GM18870 (cell line): ENCODE measurements around the gene WNT5A.
A peak's percentile ranks its signal among the peaks of the same experiment; 100 is the strongest.
"Not testable (repeated sequence)": the region's sequence is repeated elsewhere in the genome, so short reads cannot be mapped to it uniquely, and the experiment has no call there.

Source experiments
- ATAC-seq: cut with Tn5 transposase; IDR thresholded peaks from one replicate; pipeline ENCODE4 v1.9.1; 2021; ENCODE audit warnings: moderate library complexity; ENCODE audit not compliant: unreplicated experiment

WNT5A gene

DNA sequence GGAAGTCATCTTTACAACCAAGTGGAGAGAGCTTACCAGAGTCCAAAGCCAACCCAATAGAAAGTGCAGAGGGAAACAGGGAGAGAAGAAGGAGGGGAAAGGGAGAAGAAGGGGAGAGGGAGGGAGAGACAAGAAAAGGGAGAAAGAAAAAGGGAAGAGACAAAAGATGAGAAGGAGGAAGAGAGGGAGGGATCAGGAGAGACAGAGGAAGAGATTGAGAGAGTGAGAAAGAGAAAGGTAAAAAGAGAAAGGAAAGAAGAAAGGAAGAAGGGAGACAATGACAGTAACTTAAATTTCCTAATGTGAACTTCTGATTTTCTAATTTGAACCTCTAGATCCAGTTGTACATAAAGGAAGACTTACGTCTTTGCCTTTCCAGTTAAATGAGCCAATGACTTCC is 20.7 kb upstream of the WNT5A start:
- no peak for ATAC-seq

DNA sequence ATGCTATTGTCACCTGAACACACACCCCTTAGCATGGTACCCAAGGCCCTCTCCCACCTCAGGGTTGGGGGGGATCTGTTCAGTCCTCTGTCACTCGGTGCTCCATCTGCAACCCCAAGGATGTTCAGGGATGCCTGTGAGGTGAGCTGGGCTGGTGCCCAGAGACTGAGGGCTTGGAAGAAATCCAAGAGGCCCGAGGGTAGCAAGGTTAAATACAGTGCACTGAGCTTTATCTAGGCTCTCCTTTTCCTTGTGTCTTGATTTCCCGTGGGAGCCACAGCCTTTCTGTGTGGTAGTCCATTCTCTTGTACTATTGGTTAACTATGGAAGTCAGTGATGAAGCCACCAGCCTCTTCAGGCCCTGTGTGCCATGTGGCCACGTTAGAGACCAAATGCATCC is 18.7 kb upstream of the WNT5A start:
- ATAC-seq: no peak

- not testable (repeated sequence) for ATAC-seq
These were observed 18.0 kb upstream of the WNT5A start for GRCh38 chr3:55505102-55505501.

- ATAC-seq: no peak
These were observed 14.8 kb upstream of the WNT5A start for GRCh38 chr3:55501905-55502304.

DNA sequence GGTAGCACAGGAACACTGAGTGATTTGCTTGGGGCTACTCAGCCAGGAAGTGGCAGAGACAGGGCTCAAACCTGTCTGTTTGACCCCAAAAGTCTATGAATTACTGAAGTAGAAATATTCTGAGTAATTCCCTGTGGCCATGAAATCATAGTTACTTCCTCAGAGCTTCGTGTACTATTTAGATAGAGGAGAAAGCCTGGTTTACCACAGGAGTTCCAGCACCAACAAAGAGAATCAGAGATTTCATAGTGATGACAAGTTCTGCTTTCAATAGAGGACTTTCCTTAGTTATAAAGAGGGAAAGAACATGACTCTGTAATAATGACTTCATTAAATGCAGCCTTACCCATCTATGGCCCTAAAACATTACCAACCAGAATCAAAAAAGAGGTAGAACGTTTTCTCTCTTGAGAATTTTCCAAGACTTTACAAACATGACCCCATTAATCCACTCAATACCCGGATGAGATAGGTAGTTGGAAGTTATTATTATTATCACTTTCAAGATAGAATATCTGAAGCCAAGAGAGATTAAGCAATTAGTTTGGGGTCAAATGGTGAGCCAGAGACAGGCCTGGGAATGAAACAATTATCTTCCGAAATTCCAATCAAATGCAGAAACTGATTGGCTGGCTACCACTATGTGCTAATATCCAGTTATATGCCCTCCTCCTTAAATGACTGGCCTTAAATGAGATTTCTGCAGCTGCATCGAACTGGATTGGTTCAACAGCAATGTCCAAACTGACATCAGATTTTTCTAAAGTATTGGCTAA is 13.6 kb upstream of the WNT5A start:
- no peak for ATAC-seq

GRCh38 chr3:55498520-55498919 is 11.4 kb upstream of the WNT5A start:
- ATAC-seq: no peak

- no peak for ATAC-seq
These were observed 10.1 kb upstream of the WNT5A start for GRCh38 chr3:55497250-55497649.

DNA sequence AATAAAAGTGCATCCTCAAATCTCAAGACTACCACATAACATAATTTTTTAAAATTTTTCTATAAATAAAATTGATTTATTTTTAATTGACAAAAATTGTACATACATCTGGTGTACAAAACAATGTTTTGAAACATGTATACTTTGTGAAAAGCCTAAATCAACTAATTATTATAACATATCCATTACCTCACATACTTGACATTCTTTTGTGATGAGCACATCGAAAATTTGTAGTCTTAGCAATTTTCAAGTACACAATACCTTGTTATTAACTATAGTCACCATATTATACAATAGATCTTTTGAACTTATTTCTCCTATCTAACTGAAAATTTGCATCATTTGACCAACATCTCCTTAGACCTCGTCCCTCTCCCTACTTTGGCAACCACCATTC is 7.9 kb upstream of the WNT5A start:
- no peak for ATAC-seq

GRCh38 chr3:55492976-55493375 is 5.9 kb upstream of the WNT5A start:
- no peak for ATAC-seq

- no peak for ATAC-seq
These were observed 4.2 kb upstream of the WNT5A start for GRCh38 chr3:55491296-55491816.

DNA sequence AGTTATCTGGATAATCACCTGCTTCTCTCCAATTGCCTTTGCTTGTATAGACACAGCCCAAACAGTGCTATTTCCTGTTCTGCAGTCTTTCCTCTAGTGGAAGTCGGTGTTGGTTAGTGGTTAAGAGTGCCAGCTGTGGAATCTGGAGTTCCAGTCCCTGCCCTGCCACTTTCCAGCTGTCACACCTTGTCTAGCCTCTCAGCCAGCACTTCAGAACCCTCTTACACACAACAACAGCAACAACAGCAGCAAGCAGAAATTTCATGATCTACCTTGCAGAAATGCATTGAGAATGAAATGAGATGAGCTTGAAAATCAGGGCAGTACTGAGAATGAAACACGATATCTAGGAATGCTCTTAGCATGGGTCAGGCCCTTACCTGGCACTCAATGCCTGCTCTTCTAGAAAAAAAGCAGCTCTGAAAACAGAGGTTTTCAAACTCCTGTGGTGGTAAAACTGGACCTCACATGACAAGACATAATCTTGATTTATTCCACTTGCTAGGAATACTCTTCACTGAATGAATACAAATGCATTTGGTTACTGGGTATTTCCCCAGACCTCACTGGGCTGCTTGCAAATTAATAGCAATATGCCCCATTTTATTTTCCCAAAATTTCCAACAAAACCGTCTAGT is 3.3 kb upstream of the WNT5A start:
- no peak for ATAC-seq

DNA sequence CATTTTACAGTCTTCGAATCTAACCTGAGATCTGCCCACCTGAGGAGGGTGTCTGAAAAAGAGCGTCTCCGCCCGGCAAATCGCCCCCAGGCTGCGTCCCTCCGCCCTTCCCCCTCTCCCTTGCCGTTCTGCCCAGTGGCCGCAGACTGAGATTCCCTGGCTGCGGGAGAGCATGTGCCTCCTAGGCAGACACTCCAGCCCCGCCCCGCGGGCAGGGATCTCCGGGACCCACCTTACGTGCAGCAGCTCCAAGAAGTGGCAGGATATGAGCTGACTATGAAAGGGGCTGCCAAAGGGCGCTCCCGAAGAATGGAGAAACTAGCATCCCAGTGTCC is 2.7 kb upstream of the WNT5A start:
- no peak for ATAC-seq

- ATAC-seq: no peak
These were observed 1.4 kb upstream of the WNT5A start for GRCh38 chr3:55488398-55489055.

- no peak for ATAC-seq
These were observed 505 bp upstream of the WNT5A start for GRCh38 chr3:55487381-55488241.

DNA sequence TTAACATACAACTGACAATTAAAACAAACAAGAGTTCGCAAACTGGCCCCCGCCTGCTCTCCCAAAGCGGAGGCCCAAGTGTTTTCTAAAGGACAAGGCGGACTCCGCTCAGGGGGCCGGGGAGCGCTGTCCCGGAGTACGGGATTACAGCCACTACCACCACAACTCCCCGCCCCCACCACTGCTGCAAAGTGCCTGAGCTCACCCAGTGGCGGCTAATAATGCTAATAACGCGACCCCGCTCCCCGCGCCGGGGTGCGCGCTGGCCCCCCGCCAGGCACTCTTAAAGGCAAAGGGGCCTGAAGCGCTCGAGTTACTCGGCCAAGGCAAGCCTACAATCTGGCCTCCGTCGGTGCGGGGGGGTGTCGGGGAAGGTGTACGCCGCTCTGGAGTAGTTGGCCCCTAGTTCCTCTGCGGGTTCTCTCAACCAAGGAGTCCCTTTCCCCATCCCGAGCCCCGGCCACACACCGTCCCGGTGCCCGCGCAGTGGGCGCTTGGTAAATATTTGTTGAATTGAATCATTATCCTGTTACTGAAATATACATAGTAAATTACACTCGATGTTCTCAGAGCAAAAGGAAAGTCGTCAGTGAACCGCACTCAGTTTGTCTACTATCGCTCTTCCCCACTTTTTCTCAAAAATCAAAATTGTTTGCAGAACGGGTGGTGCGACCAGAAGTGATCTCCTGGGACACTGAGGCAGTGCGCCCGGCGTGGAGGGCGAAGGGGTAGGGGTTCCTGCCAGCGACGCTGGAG is 827 bp downstream of the WNT5A start:
- ATAC-seq: no peak

DNA sequence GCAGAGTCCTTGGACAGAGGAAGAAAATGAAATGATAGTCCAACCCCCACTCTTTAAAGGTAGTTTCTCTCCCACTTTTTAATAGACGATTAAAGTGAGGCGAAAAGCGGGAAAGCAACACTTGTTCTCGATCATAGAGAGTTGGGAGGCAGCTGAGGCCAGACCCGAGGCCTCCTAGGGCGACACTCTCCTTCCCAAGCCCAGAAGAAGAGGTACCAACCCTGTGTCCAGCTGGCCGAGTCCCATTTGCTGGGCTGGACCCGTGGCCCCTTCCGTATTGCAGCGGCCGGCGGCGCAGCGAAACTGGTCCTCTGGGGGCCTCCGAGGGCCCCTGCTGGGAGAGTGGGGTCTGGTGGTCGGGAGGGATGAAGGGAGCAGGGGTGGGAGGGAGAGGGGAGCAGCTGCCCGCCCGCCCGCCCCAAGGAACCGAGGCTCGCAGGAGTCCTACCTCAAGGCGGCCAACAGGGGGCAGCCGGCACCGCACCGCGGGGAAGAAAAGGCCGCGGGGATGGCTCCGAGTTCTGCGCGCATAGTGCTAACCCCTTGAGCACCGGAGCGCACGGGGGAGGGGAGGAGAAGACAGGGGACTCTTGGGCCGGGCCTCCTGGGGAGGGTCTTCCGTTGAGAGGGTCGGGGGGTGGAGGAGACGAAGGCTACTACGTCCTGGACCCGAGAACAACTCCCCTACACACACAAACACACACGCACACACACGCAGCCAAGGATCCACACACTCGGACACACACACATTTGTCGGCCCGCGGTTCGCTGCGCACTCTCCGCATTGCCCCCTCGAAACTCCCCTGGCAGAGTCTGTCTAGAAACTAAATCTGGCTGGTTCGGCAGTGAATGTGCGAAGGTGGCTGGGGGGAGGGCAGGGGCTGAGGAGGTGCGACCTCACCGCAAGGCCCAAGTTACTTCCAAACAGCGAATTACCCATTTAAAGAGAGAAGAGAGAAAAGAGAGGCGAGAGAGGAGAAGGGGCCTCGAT is 2.0 kb downstream of the WNT5A start:
- peak; percentile 49 for ATAC-seq

GRCh38 chr3:55484191-55484689 is 2.9 kb downstream of the WNT5A start:
- ATAC-seq: no peak

DNA sequence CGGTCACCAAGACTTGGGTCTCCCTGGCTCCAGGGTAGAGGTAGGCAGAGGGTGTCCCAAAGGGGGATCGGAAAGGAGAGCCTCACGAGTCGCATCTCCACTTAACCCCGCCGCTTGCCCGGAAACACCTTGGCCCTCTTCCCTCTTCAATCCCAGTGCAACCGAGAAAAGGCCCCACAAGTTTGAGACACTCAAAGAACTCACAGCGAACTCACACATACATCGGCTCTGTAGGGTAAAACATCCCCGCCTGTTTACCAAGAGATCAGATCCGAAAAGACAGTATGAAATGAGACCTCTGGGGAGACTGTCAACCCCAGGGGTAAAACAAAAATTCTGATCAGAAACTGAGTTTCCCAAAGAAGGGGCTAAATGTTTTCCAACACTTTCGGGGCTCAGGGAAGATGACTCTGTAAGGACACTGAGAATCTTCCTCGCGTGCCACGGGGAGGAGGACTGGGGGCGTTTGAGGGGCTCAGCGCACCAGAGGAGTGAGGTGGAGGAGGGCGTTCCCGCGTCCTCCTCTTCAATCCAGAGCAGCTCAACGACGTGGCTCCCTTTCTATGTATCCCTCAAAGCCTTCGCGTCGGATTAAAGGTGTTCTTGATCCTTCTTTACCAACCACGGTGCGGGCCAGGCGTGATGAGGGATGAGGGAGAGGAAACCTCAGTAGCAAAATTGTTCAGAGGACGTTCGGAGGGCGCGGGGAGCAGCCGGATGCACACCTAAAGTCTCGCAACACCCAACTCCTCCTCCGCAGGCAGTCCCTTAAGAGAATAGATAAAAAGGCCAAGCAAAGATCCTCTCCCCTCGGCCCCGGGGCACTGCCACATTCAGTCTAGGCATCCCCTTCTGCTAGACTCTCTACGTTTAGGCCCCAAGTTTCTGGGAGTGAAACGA is 3.7 kb downstream of the WNT5A start:
- no peak for ATAC-seq
